NCI-H748 (cell line): ENCODE results near the gene TIPARP.
"Not testable (repeated sequence)": the region's sequence is repeated elsewhere in the genome, so short reads cannot be mapped to it uniquely, and the experiment has no call there.

ENCODE experiments used
- DNase-seq: peaks from one replicate; lab custom pipeline; 2025; ENCODE audit not compliant: unreplicated experiment; lab: John Stamatoyannopoulos, UW

The TIPARP gene

GRCh38 chr3:156707588-156707987 is 33.2 kb downstream of the TIPARP start:
- no peak for DNase-seq

GRCh38 chr3:156710429-156710828 is 36.0 kb downstream of the TIPARP start:
- no peak for DNase-seq

- no peak for DNase-seq
Measured at GRCh38 chr3:156711113-156711512, 36.7 kb downstream of the TIPARP start.

GRCh38 chr3:156711944-156712343 is 37.6 kb downstream of the TIPARP start:
- DNase-seq: not testable (repeated sequence)

GRCh38 chr3:156716105-156716862 is 41.9 kb downstream of the TIPARP start:
- DNase-seq: no peak

GRCh38 chr3:156718622-156719306 is 44.4 kb downstream of the TIPARP start:
- DNase-seq: no peak

GRCh38 chr3:156720826-156721225 is 46.4 kb downstream of the TIPARP start:
- no peak for DNase-seq

GRCh38 chr3:156721687-156722618 is 47.6 kb downstream of the TIPARP start:
- no peak for DNase-seq

- DNase-seq: no peak
Measured at GRCh38 chr3:156723182-156723619, 48.8 kb downstream of the TIPARP start.

- DNase-seq: peak; percentile 92
Measured at GRCh38 chr3:156725682-156726081, 51.3 kb downstream of the TIPARP start.

- DNase-seq: no peak
Measured at GRCh38 chr3:156726456-156726855, 52.1 kb downstream of the TIPARP start.

- peak; percentile 59 for DNase-seq
Measured at GRCh38 chr3:156727519-156728205, 53.3 kb downstream of the TIPARP start.

GRCh38 chr3:156728267-156728985 is 54.0 kb downstream of the TIPARP start:
- DNase-seq: peak; percentile 96

GRCh38 chr3:156729460-156730179 is 55.2 kb downstream of the TIPARP start:
- DNase-seq: peak; percentile 30

GRCh38 chr3:156731813-156732212 is 57.4 kb downstream of the TIPARP start:
- DNase-seq: no peak

GRCh38 chr3:156732261-156732660 is 57.9 kb downstream of the TIPARP start:
- DNase-seq: no peak

GRCh38 chr3:156732715-156733421 is 58.5 kb downstream of the TIPARP start:
- DNase-seq: no peak

- DNase-seq: not testable (repeated sequence)
Measured at GRCh38 chr3:156734661-156735060, 60.3 kb downstream of the TIPARP start.

- no peak for DNase-seq
Measured at GRCh38 chr3:156735471-156735870, 61.1 kb downstream of the TIPARP start.
